HG03175 (cell line): ENCODE results near the gene DECR2.
A peak's percentile ranks its signal among the peaks of the same experiment; 100 is the strongest.
"Not testable (repeated sequence)": the region's sequence is repeated elsewhere in the genome, so short reads cannot be mapped to it uniquely, and the experiment has no call there.

Source experiments
- ATAC-seq: cut with Tn5 transposase; IDR thresholded peaks from one replicate; pipeline ENCODE4 v1.9.1; 2021; ENCODE audit warnings: mild to moderate bottlenecking, moderate library complexity; ENCODE audit not compliant: unreplicated experiment

DECR2 gene, protein sequence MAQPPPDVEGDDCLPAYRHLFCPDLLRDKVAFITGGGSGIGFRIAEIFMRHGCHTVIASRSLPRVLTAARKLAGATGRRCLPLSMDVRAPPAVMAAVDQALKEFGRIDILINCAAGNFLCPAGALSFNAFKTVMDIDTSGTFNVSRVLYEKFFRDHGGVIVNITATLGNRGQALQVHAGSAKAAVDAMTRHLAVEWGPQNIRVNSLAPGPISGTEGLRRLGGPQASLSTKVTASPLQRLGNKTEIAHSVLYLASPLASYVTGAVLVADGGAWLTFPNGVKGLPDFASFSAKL

DNA sequence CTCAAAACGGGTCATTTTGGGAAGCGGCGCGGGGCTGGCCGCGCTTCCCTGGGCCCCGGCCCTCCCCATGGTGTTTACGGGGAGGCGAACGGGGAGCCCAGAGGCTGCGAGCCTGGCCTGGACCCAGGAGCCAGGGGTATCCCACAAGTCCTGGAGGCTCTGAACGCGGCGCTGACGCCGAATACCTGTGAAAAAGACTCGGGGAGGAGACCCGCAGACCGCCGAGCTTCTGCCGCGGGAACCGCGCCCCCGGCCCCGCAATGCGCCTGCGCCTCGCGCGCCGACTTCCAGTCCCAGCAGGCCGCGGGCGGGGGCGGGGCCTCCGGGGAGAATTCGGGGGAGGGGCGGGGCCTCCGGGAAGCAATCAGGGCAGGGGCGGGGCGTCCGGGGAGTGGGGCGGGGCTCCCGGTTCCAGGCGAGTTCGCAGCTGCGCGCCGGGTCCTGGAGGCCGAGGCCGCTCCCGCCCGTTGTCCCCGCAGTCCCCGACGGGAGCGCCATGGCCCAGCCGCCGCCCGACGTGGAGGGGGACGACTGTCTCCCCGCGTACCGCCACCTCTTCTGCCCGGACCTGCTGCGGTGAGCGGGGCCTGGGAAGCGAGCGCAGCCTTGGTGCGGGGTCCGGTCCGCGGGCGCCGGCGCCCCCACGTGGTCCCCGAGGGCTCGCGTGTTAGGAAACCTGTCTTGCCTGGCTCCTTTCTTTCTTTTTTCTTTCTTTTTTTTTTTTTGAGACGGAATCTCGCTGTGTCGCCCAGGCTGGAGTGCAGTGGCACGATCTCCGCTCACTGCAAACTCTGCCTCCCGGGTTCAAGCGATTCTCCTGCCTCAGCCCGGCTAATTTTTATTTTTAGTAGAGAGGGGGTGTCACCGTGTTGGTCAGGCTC is at the start of gene DECR2:
Gene DECR2, plus strand, starts transcription at position 418 of the 881 bp plus-strand sequence. Its CDS starts 79 bp downstream, at position 497.
- ATAC-seq = peak; percentile 65

DNA sequence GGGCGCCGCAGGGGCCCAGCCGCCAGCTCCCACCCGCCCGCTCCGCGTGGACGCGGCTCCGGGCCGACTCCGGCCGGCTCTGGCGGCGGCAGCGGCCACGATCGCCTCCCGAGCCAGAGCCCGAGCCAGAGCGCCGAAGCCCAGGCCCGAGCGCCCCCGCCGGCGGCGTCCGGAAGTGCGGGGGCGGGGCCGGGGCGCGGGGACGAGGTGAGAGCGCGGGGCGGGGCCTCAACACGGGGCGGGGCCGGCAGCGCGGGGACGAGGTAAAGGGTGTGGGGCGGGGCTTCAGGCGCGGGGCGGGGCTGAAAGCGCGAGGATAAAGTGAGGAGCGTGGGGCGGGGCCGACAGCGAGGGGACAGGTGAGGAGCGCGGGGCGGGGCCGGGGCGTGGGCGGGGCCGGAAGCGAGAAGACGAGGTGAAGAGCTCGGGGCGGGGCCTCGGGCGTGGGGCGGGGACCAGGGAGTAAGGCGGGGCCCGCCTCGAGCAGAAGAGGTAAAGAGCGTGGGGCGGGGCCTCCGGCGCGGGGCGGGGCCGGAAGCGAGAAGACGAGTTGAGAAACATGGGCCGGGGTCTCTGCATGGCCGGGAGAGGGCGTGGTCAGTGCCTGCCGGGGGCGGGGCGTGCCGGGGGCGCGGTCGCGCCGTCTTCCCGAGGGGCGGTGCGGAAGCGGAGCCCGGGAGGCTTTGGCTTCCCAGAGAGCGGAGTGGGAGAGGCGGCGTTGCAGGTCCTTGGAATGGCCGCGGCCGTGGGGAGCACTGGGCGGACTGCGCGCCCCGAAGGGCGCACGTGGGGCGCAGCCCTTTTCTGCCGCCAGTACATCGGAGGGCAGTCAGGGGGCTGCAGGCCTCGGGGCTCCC is 48.9 kb upstream of the DECR2 start, which contains the start of gene AXIN1:
Gene AXIN1, minus strand, starts transcription at position 177 of the 857 bp plus-strand sequence. CDS start 5,698 bp downstream, outside the sequence.
- ATAC-seq = peak; percentile 57

DNA sequence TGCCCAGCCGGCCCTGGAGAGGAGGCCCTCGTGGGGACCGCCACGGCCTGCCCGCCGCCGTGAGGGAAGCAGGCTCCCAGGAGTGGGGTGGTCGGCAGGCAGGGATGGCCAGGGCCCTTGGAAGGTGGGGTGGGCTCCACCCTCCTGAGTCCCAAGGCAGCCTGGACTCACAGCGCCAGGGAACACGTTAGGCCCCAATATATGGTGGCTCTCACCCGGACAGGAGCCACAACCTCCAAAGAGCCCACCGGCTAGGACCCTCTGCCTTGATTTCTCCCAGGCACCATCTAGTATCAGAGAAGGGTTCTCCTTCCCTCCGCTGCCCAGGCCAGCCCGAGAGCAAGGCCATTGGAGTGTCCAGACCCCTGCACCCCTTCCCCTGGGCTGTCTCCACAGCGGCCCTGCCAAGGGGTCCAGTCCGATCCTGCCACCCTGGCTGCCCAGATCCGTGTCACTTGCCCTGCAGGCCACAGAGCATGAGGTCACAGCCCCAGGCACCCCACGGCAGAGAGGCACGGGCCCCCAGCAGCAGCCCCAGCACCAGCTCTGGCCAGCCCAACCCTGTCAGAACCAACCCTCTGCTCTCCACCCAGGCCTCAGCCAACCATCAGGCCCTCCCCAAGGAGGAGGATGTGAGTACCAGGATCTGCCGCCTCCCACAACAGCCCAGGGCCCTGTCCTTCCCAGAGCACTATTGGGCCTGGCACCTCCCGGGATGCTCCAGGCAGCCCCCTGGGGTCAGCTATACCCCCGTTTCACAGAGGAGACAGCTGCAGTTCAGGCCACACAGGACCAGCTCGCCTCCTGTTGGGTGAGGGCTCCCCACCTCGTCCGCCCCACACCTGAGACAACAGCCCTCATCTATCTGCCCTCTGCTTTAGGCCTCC is 48.0 kb upstream of the DECR2 start:
- no peak for ATAC-seq

DNA sequence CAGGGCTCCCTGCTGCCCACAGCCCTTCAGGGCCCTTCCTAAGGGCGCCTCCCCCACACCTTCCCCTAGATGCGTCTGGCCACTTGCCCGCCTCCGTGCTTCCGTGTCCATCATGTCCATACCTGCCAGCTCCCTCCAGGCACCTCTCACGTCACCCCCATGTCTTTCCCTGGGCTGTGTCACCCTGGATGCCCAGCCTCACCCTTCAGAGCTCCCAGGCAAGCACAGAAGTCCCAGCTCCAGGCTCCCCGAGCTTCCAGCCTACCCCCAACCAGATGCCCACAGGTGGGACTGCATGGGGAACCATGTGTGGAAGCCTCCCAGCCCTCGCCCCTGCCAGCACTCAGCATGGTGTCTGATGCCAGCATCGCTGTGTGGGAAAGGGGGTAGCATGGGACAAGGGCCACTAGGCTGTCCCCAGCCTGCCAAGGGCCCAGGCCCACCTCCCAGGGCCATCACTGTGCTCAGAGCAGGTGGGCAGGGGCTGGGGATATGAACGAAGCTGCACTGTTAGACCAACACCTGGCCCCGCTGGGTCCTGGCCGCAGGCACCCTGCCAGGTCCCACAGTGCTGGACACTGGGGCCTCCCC is 47.3 kb upstream of the DECR2 start:
- ATAC-seq = no peak

DNA sequence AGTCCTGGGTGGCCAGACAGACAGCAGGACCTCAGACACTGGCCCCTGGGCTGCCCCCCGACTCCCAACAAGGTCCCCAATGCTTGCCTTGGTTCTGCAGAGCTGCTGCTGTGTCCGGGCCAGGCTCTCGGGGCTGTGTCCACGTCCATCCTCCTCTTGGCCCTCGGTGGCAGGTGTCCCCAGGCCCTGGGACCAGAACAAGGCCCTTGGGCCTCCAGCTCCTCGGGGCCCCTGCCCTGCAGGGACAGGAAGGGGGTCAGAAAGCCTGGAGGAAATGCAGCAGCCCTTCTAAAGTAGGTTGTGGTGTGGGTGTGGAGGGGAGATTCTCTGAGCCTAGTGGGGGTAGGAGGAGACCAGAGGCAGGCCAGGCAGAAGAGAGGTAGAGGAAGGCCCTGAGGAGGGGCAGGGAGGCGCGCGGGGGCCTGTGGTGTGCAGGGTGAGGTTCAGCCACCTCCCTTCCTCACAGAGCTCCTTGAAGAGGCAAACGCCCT is 46.7 kb upstream of the DECR2 start:
- ATAC-seq = no peak

DNA sequence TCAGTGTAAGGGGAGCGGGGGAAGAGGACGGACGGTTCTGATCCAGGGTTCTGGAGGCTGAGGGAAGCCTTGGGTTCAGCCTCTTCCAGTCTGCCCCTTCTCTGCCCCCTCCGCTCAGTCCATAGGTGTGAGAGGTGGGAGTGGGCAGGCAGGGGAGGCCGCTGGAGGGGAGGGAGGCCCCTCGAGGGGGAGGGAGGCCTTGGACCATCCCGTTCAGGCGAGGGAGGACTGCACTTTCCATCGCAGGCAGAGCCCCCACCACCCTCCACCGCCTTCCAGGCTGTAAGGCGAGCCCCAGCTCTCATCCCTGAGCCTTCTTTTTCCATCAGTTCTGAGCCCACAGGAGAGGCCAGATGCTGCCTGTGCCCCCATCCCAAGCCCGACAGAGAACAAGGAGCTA is 44.9 kb upstream of the DECR2 start:
- ATAC-seq = no peak

DNA sequence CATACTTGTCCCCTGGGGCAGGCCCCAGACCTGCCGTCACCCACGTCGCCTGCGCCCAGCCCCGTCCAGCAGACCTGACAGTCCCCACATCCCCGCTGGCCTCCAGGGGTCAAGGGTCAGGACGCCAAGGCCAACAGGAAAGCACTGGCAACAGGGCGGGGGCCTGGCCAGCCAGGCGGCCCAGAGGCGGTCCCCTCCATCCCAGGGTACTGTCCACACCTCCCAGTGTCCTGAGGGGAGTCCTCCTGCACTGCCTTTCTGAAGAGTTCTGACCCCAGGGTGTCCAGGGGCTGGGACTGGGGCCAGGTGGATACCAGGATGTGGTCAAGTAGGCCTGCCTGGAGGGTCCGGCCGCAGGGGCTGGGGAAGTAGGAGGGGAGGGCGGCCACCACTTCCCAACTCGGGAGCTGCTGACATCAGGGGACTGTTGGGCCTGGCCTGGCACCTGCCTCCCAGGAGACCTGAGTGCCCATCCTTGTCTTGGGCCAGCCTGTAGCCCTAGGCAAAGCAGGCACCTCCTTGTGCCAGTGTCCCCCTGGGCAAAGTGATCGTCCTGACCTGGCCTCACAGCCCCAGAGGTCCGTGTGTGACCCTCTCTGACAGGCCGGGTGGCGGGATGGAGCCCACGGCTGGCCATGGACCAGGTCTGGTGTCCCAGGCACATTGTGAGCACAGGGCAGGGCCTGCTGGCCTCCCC is 42.5 kb upstream of the DECR2 start:
- ATAC-seq = no peak

DNA sequence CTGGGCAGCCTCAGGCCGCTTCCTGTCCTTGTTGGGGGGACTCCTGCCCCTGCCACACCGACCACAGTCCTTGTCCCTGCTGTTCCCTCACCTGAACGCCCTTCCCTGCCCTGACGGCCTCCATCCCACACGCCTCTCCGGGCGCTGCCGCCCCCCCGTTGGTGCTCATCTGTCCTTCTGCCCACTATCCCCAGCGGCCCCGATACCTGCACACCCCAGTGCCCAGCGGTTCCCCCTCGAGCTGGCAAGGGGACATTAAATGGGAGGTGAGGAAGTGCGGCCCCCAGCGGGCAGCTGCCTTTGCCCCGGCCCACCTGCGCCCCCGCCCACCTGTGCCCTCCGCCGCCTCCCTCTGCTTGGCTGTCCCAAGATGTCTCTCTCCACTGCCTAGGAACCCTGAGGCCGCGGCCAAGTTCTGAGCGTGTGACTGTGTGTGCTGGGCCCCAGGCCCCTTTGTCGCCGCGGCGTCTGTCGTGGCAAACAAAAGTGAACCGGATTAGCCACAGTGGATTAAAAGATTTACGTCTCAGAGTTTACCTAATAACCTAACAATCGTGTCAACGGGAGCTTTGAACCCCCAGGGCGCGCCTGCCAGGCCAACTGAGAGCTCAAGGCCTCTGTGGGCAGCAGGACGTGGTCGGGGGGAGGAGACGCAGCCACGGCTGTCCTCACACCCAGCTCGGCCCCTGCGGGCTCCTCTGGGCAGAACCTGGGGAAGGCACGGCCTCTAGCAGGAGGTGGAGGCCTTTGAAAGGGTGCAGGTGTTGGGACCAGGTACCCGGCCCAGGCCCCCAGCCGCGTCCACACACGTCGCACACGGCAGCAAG is 41.6 kb upstream of the DECR2 start:
- no peak for ATAC-seq

DNA sequence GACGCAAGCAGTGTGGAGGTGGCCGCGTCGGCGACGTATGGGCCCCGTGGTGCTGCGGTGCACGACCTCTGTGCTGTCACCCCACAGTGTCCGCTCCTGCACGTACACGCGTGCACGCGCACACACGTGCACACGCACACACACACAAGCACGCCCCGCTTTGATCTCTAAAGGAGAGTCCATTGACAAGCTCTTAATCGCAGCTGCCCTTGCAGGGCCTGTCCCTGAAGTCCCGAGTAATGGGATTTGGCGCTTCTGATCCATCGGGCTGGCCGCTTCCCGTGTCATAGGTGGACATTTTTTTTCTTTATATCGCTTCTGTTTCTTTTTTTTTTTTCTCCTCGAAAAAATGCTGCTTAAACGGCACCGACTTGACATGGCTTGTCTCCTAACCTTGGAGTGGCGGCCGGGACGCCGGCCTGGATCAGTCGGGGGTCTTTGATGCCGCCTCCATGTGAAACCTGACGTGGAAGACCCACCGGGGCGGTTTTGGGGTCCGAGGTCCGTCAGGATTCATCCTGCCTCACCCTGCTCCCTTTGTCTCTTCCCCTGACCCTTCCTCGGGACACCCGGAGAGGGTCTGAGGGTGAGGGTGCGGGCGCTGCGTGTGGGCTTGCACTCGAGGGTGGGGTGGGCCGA is 40.9 kb upstream of the DECR2 start:
- no peak for ATAC-seq

DNA sequence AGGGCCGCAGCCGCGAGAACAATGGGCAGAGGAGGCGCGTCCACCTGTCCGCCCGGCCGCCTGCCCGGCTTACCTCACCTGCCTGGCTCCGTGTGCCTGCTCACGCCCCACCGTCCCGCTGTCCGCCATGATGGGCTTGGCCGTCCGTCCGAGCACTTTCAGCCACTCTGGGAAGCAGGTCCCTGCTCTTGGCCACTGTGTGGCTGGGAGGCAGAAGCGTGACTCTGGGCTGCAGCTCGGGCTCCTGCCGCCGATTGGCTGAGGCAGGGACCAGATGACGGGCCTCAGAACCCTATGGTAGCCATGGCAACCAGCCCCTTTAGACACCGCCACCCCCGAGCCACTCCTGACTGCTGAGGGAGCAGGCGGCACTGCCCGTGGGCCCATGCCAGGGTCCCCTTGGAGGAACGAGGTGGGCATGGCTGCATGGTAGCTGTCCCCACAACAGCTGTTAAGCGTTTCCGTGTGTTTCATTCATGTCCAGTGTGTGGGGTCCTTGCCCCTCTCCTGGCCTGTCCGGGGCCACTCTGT is 40.3 kb upstream of the DECR2 start:
- no peak for ATAC-seq

DNA sequence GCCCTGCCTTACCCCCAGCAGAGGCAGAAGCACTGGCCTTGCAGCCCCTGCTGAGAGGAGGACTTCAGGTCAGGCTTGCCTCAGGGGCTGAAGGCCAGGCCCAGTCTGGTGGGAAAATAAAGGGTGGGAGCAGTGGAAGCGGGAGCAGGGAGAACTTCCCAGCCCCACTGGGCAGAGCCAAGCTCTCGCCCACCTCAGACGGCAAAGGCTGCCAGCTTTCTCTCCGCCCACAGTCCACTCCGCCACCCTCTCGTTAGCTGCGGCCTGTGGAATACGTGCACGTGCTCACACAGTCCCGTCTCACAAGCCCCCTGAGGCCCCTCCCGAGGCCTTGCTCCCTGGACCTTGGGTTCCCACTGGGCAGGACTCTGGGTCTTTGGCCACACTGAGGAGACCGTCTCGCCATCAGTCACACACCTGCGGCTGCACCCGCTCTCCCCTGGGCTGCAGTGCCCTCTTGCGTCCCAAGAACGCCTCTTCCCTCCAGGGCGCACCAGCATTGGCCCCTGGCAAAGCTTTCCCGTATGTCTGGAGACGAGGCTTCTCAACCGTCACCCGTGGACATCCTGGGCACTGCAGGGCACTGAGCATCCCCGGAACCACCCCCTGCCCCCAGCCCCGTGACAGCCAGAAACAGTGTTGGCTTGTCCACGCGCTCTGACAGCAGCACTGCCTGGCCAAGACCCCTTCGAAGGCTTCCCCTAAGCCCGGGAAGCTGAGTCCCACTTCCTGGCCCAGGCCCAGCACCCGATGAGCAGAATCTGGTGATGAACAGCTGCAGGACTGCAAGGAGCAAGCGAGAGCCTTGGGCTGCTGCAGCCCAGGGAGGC is 39.6 kb upstream of the DECR2 start:
- ATAC-seq = peak; percentile 50

DNA sequence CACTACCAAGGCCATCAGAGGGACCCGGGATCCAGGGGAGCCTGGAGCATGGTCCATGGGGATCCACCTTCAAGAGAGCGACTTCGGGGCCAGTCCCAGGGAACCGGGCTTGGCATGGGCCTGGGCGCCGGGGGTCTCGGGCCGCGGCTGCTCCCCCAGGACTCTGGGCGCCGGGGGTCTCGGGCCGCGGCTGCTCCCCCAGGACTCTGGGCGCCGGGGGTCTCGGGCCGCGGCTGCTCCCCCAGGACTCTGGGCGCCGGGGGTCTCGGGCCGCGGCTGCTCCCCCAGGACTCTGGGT is 39.0 kb upstream of the DECR2 start:
- ATAC-seq = not testable (repeated sequence)

DNA sequence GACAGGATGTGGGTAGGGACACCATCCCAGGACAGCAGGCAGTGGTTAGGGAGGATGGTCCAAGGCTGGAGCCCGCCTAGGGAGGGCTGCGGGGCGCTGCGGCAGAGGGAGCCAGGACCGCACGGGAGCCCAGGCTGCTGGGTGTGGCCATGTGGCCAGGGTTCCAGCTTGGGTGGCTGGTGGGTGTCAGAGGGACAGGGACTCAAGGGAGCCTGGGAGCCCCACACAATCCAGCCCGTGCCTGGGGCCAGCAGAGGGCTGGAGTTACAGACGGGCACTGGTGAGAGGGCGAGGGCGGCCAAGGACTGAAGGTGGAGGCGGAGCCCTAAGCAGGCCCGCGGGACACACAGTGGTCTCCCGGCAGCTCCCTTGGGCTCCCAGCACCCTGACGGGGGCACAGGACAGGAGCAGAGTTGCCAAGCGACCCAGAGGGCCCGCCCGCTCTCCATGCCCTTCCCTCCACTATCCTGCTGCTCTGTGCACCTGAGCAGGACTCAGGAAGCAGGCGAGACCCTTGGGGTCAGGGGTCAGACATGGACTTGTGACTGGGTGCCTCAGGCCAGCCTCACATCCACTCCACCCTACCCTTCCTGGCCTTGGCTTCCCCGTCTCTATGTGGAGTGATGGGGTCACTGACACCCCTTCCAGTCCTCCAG is 38.4 kb upstream of the DECR2 start:
- no peak for ATAC-seq

DNA sequence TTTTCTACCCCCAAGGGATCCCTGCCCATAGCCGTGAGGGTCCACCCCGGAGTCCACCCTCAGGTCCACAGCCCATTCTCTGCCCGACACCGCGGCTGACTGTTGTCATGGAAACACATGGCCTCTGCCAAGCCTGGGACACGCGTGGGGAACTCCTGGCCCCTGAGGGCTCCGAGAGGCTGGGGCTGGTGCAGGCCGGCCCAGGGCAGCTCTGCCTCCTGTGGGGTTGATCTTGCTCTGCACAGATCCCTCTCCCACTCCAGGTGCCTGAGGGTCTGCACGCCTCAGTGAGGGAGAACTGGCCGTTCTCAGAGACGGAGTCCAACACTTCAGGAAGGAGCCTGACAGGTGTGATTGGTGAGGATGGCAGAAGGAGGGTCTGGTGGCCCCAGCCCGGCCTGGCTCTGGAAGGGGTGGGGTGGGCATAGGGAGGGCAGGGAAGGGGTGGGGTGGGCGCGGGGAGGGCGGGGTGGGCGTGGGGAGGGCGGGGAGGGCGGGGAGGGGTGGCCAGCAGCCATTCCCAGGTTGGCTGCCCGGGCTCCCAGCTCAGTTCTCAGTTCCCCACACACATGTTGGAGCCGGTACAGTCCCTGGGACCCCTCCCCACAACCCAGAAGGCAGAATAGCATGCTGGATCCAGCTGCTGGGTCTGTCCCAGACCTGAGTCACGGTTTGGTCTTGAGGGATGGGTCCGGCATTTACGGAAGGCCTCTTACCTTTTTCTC is 37.8 kb upstream of the DECR2 start:
- no peak for ATAC-seq
